Measurements from ENCODE around the gene ZNF804B. TPM values are rescaled to one million over a fixed set of nuclear protein-coding genes. Genes with fewer than 3 reads are reported as not detected.

The ZNF804B gene
- total RNA-seq, 1 donor from 2014 or later: not detected

DNA sequence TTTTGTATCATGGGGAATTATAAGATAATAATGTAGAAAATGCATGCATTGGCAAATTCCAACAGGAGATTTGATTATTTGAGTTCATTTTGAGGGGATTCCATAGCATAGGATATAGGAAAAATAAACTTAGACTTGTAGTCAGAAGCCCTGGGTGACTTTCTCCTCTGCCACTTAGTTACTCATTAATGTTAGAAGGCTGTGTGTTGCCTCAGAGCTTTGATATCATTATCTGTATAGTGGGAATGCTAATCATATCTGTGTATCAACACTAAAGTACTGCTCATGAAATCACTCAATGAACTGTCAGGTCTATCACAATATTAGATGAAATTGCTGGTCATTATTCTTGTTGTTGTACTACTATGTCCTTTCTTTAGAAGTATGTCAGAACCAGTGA is 59.1 kb downstream of the ZNF804B start:
- no peak for ATAC-seq
- intact Hi-C loops (cut with micrococcal nuclease): no loop called here

DNA sequence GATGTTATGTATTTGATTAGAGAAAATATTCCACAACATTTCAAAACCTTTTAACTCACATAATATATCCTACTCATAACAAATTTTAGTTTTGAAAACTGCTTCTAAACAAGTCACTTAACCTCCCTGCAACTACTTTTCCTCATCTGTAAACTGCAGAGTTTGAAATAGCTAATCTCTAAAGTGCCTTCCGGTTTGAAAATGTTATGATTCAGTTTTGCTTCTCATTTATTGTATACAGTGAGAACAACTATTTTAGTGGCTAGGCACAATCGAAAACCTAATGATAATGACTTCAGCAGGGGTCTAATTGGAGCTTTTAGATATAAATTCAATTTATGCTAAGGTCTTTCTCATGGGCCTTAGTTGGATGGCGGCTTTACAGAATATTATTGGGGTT is 66.7 kb downstream of the ZNF804B start:
- DNase-seq (no peak), ATAC-seq (no peak)
- intact Hi-C loops (cut with micrococcal nuclease): no loop called here

More for the DNA sequence above, 59.1 kb downstream of the ZNF804B start:
- no peak for DNase-seq

DNA sequence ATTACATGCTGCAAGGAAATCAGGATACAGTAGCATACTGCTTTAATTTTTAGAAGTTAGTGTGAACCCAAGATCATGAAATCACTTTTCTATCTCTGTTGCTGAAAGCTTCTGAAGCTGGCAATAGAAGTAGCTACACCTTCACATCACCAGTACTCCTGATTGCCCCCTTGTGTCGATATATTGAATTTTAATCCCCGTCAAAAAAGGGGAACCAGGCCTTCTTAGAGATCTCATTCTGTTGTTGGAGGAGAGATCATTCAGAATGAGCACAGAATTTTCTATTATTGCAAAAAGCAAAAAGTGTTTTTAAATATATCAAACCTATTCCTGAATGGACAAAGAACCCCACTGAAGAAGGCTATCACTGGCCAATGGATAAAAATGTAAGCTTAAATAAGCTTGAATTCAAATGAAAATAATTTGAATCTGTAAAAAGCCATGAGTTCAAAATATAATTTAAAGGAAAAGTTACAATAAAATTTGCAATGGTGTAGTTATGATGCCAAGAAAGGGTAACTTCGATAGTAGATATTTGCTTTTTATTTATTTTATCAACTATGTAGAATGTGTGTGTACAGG is 75.7 kb downstream of the ZNF804B start:
- intact Hi-C loops (cut with micrococcal nuclease): no loop called here
- ATAC-seq: no peak
- no peak for DNase-seq

DNA sequence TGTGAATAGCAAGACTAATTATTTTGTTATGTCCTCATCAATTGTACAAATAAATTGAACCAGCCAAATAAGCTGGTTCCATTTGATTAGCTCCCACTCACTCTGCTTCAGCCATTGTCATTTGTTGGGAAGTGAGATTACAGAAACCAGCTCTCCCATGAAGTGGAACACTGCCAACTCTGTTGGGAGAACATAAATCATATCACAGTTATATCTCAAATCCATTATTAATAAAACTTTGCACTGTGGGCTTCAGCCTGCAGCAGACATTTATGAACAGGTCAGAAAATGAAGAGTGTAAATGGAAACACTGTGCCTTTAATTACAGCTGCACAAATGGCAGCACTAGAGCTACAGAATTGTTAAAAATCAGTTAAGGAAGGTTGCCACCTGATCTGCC is 82.7 kb downstream of the ZNF804B start:
- DNase-seq: no peak
- intact Hi-C loops (cut with micrococcal nuclease): no loop called here

DNA sequence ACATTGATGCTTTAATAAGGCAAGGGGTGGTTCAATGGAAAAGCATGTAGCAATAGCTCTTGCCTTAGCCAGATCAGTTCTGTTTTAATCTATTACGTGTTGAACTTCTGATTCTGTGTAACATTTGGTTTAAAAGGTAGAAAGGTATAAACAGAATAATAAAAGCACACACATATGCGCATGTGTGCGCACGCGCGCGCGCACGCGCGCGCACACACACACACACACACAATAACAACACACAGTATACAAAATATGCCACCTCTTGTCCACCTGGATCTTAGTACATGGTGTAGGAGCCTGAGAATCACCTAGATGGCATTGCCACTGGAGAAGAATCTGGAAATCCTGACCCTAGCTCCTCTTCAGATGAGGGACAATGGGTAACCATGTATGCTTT is 85.6 kb downstream of the ZNF804B start:
- intact Hi-C loops (cut with micrococcal nuclease): no loop called here
- DNase-seq (no peak), ATAC-seq (no peak)

More for the DNA sequence above, 82.7 kb downstream of the ZNF804B start:
- no peak for ATAC-seq

DNA sequence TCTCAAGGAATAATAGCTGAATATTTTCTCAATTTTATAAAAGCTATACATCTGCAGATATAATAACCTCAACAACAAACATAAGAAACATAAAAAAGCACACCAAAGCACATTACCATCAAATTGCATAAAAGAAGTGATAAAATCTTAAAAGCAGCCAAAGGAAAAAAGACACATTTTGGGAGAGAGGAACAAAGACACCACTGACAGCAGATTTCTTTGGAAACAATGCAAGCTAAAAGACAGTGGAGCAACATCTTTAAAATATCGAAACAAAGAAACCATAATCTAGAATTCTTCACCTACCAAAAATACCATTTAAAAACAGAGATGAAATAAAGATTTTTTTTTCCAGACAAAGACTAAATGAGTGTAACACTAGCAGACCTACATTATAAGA is 91.7 kb downstream of the ZNF804B start:
- intact Hi-C loops (cut with micrococcal nuclease): no loop called here
- DNase-seq (no peak), ATAC-seq (no peak)

DNA sequence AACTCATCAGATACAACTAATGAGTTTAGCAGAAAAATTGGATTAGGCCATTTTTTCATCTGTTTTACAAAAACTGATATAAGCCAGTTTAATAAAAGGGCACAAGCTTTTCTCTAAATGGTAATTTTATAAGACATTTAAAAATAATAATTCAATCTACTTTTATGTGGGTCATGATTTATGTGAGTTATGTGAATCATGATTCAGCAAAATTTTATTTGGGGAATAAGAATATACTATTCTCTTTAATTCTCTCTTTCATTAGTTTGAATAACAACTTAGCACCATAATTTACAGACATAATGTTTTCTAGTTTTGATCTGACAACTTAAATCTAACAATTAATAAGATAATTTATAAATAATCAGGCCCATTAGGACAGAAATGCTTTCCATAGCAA is 99.8 kb downstream of the ZNF804B start:
- intact Hi-C loops (cut with micrococcal nuclease): no loop called here
- ATAC-seq: no peak
- no peak for DNase-seq

DNA sequence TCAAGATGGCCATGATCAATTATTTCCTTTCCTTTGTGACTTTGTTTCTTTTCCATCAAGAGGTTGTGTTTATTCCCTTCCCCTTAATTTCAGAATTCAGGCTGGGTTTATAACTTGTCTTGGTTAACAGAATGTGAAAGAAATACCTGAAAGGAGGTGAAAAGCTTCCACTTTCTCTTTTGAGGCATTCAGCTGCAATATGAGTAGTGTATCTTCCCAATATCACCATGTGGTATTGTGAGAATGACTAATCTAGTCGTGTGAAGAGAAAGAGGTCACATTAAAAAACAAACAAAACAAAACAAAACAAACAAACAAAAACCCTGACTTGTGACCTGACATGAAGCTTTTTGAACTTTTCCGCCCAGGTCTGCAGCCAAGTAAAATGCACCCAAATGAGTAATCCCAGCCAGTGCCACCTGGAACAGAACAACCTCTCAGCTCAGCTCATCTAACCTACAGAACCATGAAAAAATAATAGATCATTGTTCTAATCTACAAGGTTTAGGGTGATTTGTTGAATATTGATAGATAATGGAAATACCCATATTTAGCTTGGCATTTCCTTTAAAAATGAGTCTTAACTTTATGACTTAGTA is 106.9 kb downstream of the ZNF804B start:
- intact Hi-C loops (cut with micrococcal nuclease): no loop called here
- DNase-seq: no peak
- ATAC-seq: no peak

DNA sequence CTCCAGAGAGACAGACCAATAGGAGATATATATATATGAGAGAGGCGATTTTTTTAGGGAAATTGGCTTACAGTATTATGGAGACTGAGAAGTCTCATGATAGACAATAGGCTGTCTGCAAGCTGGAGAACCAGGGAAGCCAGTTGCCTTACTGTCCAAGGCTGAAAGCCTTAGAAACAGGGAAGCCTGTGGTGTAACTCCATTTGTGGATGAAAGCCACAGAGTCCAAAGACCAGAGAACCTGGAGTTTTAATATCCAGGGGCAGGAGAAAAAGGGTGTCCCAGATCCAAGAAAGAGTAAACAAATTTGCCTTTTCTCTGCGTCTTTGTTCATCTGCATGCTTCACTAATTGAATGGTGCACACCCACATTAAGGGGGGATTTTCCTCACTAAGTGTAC is 107.7 kb downstream of the ZNF804B start:
- DNase-seq: no peak
- ATAC-seq: no peak
- intact Hi-C loops (cut with micrococcal nuclease): no loop called here

DNA sequence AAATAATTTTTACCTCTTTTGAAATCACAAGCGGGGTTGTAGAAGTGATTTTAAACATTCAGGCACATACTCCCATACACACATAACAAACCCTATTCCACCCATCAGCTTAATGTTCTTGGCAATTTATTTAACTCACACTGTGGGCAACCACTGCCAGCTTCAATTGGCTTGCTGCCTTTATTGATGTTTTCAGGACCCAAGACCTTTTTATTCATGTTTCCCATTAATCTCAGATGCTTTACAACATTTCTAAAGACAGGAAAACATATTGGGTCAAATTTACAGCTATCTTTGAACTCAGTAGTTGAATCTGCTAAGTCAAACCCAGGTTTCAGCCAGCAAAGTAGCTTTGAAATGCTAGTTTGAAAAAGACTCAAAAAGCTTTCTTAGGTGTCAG is 109.0 kb downstream of the ZNF804B start:
- ATAC-seq (no peak), DNase-seq (no peak)
- intact Hi-C loops (cut with micrococcal nuclease): no loop called here

DNA sequence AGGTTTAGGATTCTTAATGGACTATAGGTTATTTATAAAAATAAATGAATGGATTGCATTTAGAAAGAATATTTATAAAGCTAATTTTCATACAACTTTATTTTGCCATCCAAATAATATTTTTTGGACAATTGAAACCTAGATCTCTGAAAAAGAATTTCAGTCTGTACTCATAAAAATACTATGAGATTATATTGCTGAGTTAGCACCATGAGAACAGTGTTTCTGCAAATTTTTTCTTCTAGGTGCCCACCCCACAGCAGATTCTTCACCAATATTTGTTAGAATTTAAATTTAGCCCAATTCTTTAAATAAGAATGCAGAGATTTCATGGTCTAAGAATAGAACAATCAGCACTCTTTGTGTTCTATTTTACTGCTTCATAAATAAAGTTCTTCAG is 121.6 kb downstream of the ZNF804B start:
- DNase-seq (no peak), ATAC-seq (no peak)

DNA sequence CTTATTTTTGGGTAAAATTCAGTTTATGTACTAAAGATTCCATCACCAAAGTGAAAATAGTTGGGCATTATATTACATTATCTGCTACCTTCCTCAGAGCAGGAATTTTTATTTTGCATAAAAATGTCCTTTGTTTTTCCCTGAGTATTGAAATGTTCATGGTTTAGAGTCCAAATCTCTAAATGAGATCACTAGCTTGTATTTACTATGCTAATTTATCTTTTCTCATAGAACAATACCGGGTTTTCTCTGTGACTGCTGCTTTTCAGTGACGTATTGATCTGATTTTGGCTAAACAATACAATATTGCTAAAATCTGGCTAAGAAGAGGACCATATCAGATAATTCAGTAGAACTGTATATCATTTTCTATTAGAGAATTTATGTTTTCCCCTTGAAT is 125.6 kb downstream of the ZNF804B start:
- DNase-seq: no peak
- no peak for ATAC-seq
- intact Hi-C loops (cut with micrococcal nuclease): no loop called here

More for the DNA sequence above, 121.6 kb downstream of the ZNF804B start:
- intact Hi-C loops (cut with micrococcal nuclease): no loop called here

DNA sequence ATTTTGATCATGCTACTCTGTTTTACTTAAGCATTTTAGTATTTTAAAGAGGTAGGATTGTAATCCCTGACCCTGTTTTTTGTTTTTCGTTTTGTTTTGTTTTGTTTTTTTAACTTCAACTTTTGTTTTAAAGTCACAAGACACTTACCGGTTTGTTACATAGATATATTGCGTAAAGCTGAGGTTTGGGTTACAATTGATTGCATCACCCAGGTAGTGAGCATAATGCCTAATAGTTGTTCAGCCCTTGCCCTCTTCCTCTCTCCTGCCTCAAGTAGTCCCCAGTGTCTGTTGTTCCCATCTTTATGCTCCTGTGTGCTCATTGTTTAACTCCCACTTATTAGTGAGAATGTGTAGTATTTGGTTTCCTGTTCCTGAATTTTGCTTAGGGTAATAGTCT is 129.2 kb downstream of the ZNF804B start:
- ATAC-seq: no peak
- intact Hi-C loops (cut with micrococcal nuclease): no loop called here
- DNase-seq: no peak

DNA sequence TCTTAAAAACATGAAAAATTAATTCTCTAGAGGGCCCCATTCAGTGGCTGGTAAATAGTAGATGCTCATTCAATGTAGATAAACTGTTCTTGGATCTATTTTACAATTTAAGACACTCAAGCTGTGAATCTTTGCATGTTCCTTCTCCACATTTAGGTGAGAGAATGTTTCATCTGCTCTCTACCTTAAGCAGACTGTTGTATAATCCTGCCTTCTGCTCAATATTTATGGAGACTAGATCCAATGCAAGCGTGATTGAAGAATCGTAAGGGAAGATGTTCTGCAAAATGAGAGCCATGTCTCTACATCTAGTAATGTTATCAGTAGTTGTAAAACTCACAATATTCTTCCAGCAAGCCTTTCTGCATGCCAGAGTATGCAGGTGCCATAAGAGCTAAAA is 151.0 kb downstream of the ZNF804B start:
- no peak for DNase-seq
- intact Hi-C loops (cut with micrococcal nuclease): no loop called here
- ATAC-seq: no peak

DNA sequence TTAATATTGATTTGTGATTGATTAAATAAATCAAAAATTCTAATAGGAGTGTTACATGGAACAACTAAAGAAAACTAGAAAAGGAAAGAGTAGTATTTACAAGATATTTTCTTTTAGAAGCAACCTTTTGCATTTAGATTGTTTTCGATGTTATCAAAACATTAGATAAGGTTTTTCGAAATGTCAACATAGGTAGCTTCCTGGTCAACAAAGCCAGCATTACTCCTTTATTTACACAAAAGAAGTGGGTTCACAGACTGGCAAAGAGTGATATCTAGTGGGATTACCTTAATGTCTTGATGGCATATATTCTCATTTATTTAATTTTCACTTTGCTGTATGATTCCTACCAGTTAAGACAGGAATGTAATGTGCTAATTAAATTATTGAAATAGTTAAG is 153.4 kb downstream of the ZNF804B start:
- no peak for DNase-seq
- intact Hi-C loops (cut with micrococcal nuclease): no loop called here
- no peak for ATAC-seq

DNA sequence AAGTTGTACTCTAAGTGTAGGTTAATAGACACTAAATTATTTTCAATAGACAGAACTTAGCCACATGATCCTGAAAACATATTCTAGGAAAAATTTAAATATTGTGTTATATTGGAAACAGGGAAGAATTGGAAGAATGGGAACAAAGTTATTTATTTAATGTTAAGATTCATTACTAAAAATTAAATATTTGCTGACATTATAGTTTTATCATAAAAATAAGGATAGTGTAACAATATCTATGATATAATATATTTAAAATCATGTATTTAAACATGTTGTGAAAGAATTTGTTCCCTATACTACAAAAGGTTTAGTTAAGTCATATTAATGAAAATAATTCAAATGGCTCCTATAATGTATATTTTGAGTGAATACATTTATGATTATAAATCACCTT is 156.1 kb downstream of the ZNF804B start:
- DNase-seq (no peak), ATAC-seq (no peak)
- intact Hi-C loops (cut with micrococcal nuclease): no loop called here

DNA sequence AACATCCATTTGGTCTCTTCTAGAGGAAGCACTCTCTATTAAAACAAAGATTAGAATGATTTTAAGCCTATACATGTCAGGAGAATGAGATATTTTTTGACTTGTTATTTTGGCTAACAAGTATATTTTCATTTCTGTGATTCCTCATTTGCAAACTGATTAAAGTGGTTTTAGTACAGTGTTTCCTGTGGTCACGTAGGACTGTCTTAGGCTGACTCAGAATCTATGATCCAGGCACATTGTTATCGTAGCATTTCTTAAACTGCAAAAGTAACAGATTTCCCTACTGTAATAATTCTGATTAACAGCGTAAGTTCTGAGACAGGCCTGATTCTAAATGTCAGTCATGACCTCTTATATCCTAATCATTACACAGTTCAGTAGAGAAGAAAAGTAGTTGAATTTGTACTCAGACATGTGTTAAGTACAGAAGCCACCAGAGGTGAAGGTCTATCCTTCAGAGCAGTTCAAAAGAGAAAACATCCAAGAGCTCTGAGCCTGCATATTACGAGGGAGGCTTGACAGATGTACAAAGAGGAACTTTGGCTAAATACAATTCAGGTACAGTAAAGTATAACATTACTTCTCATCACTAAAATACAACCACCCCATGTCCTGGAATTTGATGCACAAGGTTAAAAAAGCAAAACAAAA is 160.1 kb downstream of the ZNF804B start:
- intact Hi-C loops (cut with micrococcal nuclease): no loop called here
- ATAC-seq (no peak), DNase-seq (no peak)

DNA sequence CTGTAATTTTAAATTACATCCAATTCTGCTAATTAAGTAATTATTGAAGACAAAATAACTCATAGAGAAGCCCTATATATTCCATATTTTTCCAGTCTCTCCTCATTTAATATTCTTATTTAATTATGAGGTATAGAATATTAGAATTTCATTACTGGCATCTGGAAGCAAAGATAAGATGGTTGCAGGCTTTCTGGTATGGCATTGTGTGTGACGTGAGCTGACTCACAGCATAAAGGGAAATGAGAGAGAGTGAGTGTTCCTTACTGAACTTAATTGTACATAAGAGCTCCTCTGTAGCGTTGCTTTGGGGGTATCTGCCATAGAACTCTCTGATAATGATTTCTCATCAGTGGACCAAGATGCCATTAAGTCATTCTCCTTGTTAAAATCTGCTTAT is 163.4 kb downstream of the ZNF804B start:
- DNase-seq (no peak), ATAC-seq (no peak)
- intact Hi-C loops (cut with micrococcal nuclease): no loop called here

DNA sequence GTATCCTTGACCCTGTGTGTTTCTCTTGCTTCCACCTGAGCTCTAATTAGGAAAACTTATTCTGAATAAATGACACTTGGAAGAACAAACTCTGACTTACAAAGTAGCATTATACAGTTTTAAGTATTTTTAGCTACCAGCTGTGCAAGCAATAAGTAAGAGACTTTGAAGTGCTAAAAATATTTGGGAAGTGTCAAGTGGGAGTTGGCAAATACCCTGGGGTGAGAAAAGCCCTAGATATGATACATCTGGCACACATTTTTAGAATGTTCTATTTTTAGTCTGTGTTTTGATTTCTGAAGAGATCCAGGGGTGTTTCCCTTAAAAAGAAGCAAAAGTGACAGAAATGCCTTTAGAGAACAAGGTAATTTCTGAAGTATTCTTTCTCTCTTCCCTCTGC is 168.8 kb downstream of the ZNF804B start:
- ATAC-seq: no peak
- intact Hi-C loops (cut with micrococcal nuclease): no loop called here
- no peak for DNase-seq

DNA sequence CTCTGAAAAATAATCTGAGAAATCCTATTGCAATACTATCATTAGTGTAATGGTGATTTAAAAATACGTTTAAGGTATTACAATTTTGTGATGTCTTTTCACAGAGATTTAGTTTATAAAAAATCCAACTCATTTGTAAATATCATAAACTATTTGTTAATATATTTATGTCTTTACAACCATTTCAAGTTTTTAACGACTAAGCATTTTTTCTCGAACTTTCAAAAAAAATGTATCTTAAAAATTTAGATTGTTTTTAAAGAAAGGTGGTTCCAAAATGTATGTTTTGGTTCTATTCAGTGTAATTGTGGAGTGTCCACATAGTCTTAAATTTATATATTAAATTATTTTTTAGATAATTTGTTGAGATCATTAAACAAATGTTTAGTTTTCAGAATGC is 170.2 kb downstream of the ZNF804B start:
- no peak for DNase-seq
- intact Hi-C loops (cut with micrococcal nuclease): no loop called here
- no peak for ATAC-seq

DNA sequence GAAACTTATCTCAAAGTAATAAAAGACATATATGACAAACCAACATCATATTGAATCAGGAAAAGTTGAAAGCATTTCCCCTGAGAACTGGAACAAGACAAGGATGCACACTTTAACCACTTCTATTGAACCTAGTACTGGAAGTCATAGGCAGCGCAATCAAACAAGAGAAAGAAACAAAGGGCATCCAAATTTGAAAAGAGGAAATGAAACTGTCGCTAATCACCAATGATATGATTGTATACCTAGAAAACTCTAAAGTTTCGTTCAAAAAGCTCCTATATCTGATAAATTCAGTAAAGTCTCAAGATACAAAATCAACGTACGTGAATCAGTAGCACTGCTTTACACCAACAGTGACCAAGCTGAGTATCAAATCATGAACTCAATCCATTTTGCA is 173.8 kb downstream of the ZNF804B start:
- DNase-seq (no peak), ATAC-seq (no peak)
- intact Hi-C loops (cut with micrococcal nuclease): no loop called here

All from left ventricle myocardium superior (tissue), 1 donor.